Activated CD8-positive, alpha-beta T cell treated with anti-CD3 and anti-CD28 coated beads for 36 hours (primary cell): ENCODE measurements around the gene ATPAF1. TPM values are rescaled to one million over a fixed set of nuclear protein-coding genes. Genes with fewer than 3 reads are reported as not detected.

Experiments used
- ATAC-seq: fragments of 200-7000 bp; cut with Tn5 transposase; one replicate; pipeline ENCODE4 v1.10.0; 2021; ENCODE audit warnings: mild to moderate bottlenecking, moderate library complexity
- CTCF ChIA-PET: fragments of 350-600 bp; sonication (Branson Sonifier 250); formaldehyde crosslinking; loops from one replicate; lab custom pipeline; 2021; ENCODE audit warnings: antibody characterized with exemption; lab: Charles Lee
- POLR2A ChIA-PET: fragments of 350-600 bp; sonication (Branson Sonifier 250); formaldehyde crosslinking; loops from one replicate; lab custom pipeline; 2021; ENCODE audit warnings: antibody characterized with exemption; lab: Charles Lee
- DNase-seq: peaks from one replicate; pipeline ENCODE4 v3.0.0-alpha.2; 2020
- H3K27ac Mint-ChIP-seq: one replicate; pipeline ENCODE4 v1.8.0; 2021; ENCODE audit warnings: mild to moderate bottlenecking, mixed read lengths
- H3K27me3 Mint-ChIP-seq: one replicate; pipeline ENCODE4 v1.8.0; 2021; ENCODE audit warnings: mixed read lengths
- H3K36me3 Mint-ChIP-seq: one replicate; pipeline ENCODE4 v1.8.0; 2021; ENCODE audit warnings: low read depth, mixed read lengths
- H3K4me1 Mint-ChIP-seq: one replicate; pipeline ENCODE4 v1.8.0; 2021; ENCODE audit warnings: low read depth, mixed read lengths
- H3K4me3 Mint-ChIP-seq: one replicate; pipeline ENCODE4 v1.8.0; 2021; ENCODE audit warnings: mild to moderate bottlenecking, moderate library complexity, mixed read lengths
- H3K9me3 Mint-ChIP-seq: one replicate; pipeline ENCODE4 v1.8.0; 2021; ENCODE audit warnings: mixed read lengths
- intact Hi-C: fragments of 100-400 bp; cut with micrococcal nuclease; formaldehyde crosslinking; loops from one replicate; pipeline ENCODE4 v1.10.0; 2022
- total RNA-seq, 2 experiments: library from RNA; stranded (reverse); gene quantifications; one replicate each; pipeline ENCODE4 v1.2.3, GENCODE V29; 2021
- TF ChIP-seq, protein P1 (sequence below): fragments of 200-600 bp; IDR thresholded peaks from one replicate; pipeline ENCODE4 v1.8.0; 2022; ENCODE audit warnings: antibody characterized with exemption, mild to moderate bottlenecking

ATPAF1 gene
- total RNA-seq, 2 experiments from 2014 or later: 40.3 to 41.8 TPM

DNA sequence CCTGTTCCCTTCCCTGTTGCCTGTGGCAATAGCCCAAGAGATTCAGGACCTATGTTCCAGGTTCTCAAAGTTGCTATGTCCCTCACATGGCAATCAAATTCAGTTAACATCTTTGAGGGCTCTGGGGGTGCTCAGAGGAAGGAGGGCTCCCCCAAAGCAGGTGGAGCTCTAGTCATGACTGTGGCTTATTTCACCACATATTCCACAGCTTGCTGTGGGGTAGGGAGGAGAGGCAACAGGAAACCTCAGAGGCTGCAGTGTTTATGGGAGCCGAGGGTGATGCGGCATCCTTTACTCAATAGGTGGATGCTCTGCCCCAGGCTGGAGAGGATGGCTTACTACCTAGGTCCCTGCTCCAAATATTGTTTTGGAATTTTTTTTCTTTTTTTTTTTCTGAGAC lies 62.9 kb downstream of the ATPAF1 start:
- TF ChIP-seq, protein P1, sequence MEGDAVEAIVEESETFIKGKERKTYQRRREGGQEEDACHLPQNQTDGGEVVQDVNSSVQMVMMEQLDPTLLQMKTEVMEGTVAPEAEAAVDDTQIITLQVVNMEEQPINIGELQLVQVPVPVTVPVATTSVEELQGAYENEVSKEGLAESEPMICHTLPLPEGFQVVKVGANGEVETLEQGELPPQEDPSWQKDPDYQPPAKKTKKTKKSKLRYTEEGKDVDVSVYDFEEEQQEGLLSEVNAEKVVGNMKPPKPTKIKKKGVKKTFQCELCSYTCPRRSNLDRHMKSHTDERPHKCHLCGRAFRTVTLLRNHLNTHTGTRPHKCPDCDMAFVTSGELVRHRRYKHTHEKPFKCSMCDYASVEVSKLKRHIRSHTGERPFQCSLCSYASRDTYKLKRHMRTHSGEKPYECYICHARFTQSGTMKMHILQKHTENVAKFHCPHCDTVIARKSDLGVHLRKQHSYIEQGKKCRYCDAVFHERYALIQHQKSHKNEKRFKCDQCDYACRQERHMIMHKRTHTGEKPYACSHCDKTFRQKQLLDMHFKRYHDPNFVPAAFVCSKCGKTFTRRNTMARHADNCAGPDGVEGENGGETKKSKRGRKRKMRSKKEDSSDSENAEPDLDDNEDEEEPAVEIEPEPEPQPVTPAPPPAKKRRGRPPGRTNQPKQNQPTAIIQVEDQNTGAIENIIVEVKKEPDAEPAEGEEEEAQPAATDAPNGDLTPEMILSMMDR: no peak
- no peaks in the 10 kb centered on the region for H3K9me3 Mint-ChIP-seq
- intact Hi-C loops: no loop called here
- H3K4me1 Mint-ChIP-seq: peaks cover 35% of the 10 kb centered on the region
- POLR2A ChIA-PET: interaction anchor here (1.1 to 5.7 kb wide), 5 partner anchors 10 to 121 kb away, joined by 3 to 55 read pairs (median 6); partner anchors contain the start of genes ATPAF1 and MOB3C
- H3K36me3 Mint-ChIP-seq: peaks cover 10% of the 10 kb centered on the region
- ATAC-seq (no peak), DNase-seq (peak; percentile 33)
- CTCF ChIA-PET: interaction anchor here (1.0 to 7.3 kb wide), 4 partner anchors 11 to 121 kb away, joined by 3 to 47 read pairs (median 12); partner anchors contain the start of gene MOB3C
- peak overlapping the region; percentile 89 for H3K4me3 Mint-ChIP-seq
- H3K27ac Mint-ChIP-seq: peak overlapping the region; percentile 58
- no peaks in the 10 kb centered on the region for H3K27me3 Mint-ChIP-seq

DNA sequence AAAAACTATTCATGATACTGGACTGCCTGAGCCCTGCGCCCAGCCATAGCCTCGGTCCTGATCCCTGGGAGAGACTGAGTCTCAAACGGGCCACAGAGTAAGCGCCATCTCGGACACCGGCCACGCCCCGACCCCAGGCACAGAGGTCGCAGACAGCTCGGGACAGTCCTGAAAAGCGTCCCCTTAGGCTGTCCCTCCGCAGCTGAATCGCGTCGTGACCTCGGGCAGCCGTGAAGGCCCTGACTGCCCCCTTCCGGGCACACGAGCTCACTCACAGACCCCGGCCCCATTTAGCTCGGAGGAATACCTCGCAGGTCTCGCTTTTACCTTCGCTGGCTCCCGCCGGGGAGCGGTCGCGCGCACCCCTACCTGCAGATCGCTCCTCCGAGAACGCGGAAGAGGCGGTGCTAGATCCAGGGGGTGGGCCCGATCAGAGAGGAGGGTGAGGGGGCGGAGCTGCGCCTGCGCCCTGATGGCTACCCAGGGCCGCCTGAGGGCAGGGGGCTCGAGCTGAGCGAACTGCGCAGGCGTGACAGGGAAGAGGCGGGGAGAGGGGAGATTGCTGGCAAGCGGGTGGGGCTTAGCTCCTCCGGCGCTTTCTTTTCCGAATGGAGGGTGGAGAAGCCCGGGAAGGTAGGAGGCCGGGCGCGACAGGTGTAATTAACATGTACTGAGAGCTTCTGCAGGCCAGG lies 64.2 kb downstream of the ATPAF1 start, which contains the start of gene MKNK1:
Gene MKNK1, minus strand, starts transcription at position 411 of the 692 bp plus-strand sequence. CDS start 20,941 bp downstream, outside the sequence.
- intact Hi-C loops: no loop called here
- DNase-seq (peak; percentile 98), ATAC-seq (peak; percentile 99)
- POLR2A ChIA-PET: interaction anchor here (0.7 to 5.7 kb wide), 9 partner anchors 12 to 122 kb away, joined by 3 to 55 read pairs (median 4); partner anchors contain the start of genes ATPAF1 and MOB3C
- Mint-ChIP-seq H3K9me3 (no peaks in the 10 kb centered on the region), H3K4me1 (peaks cover 46% of the 10 kb centered on the region), H3K27ac (peak within 1 kb of the TSS; percentile 87), H3K36me3 (peaks cover 4% of the 10 kb centered on the region), H3K4me3 (peak within 1 kb of the TSS; percentile 89), H3K27me3 (no peaks in the 10 kb centered on the region)
- TF ChIP-seq, protein P1: no peak
- CTCF ChIA-PET: interaction anchor here (0.9 to 7.3 kb wide), 5 partner anchors 12 to 159 kb away, joined by 3 to 47 read pairs (median 4); partner anchors contain the start of gene MOB3C

DNA sequence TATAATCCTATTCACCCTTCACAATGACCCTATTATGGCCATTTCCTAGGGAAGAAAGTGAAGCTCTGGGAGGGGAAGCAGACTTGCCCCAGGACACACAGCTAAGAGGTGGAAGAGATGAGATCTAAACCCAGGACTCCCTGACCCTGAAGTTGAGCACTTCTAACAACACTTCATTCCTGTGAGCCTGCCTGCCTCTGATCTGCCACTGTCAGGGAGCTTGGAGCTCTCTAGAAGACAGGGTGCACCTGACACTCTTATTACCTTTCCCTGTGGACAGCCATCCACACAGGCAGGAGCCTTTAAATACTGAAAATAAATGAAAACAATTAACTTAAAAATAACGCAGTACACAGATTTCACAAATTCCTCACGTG lies 64.7 kb downstream of the ATPAF1 start:
- ChIA-PET CTCF (interaction anchor here (1.3 to 7.3 kb wide), 5 partner anchors 12 to 158 kb away, joined by 4 to 47 read pairs (median 9); partner anchors contain the start of gene MOB3C), POLR2A (interaction anchor here (0.6 to 5.7 kb wide), 8 partner anchors 12 to 78 kb away, joined by 3 to 55 read pairs (median 4); partner anchors contain the start of genes ATPAF1 and MOB3C)
- TF ChIP-seq, protein P1: no peak
- no peak for ATAC-seq
- no peaks in the 10 kb centered on the region for H3K9me3 Mint-ChIP-seq
- H3K4me1 Mint-ChIP-seq: peaks cover 47% of the 10 kb centered on the region
- intact Hi-C loops: no loop called here
- peak overlapping the region; percentile 87 for H3K27ac Mint-ChIP-seq
- H3K36me3 Mint-ChIP-seq: peaks cover 4% of the 10 kb centered on the region
- DNase-seq: no peak
- H3K27me3 Mint-ChIP-seq: no peaks in the 10 kb centered on the region
- peak overlapping the region; percentile 89 for H3K4me3 Mint-ChIP-seq

DNA sequence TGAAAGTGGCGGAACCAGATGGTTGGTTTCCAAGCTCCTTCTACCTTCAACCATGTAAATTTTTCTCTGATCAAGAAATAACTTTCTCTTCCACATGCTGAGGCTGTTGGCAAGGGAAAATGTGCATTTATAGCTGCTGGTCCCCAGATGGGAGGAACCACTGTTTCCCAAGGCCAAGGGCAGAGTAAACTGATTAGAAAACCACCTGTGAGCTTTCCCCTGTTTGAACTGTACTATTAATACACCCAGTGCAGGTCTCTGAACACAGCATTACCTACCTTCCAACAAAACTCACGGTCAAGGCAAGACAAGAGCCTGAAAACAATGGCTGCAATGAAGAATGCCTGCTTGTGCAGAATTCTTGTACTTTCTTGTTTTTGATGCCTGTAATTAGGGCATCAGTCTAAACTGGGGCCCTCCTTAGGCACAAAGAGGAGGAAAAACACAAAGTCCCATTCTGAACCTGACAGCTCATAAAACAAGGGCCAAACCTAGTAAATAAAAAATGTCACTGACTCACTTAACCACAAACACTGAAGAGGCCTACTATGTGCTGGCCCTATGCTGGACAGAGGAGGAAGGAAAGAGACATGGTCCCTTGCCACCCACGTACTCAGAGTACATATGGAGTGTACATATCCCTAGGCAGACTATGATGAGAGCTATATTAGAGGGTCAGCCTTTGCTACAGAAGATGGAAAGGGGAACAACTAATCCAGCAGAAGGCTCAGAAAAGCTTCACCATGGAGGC lies 66.7 kb downstream of the ATPAF1 start:
- Mint-ChIP-seq H3K9me3 (no peaks in the 10 kb centered on the region), H3K36me3 (peaks cover 12% of the 10 kb centered on the region), H3K4me3 (peak overlapping the region; percentile 1), H3K4me1 (peaks cover 54% of the 10 kb centered on the region), H3K27ac (peak overlapping the region; percentile 31), H3K27me3 (no peaks in the 10 kb centered on the region)
- POLR2A ChIA-PET: interaction anchor here (0.7 to 5.7 kb wide), 3 partner anchors 14 to 725 kb away, joined by 3 to 55 read pairs (median 5); partner anchors contain the start of gene MOB3C
- TF ChIP-seq, protein P1: no peak
- CTCF ChIA-PET: interaction anchor here (2.3 to 7.3 kb wide), 2 partner anchors 15 to 19 kb away, joined by 9 to 47 read pairs; partner anchors contain the start of gene MOB3C
- intact Hi-C loops: no loop called here
- no peak for DNase-seq
- ATAC-seq: no peak
